ENCODE results near the gene FOXS1. TPM values are rescaled to one million over a fixed set of nuclear protein-coding genes. Genes with fewer than 3 reads are reported as not detected.

The FOXS1 gene
- total RNA-seq, 2 experiments from 2014 or later = not detected

- Histone ChIP-seq H3K9me2 (ENCODE audit: insufficient read depth, low read length) (no peaks in the 10 kb centered on the region), H3K27ac (ENCODE audit: low read depth, low read length, poor library complexity, severe bottlenecking) (no peak overlapping the region), H3K9me3 (ENCODE audit: low read length) (no peaks in the 10 kb centered on the region), H3K79me2 (ENCODE audit: insufficient read depth, low read depth, low read length) (no peaks in the 10 kb centered on the region), H2AFZ (ENCODE audit: low read length) (no peak overlapping the region), H3K4me1 (ENCODE audit: insufficient read depth, low read length, poor library complexity, severe bottlenecking) (peaks cover 13% of the 10 kb centered on the region), H4K20me1 (ENCODE audit: insufficient read depth, low read length) (no peaks in the 10 kb centered on the region), H3K4me2 (ENCODE audit: low read length) (no peak overlapping the region), H3K4me3 (ENCODE audit: low read depth, low read length, poor library complexity, severe bottlenecking) (no peak overlapping the region), H3K36me3 (ENCODE audit: insufficient read depth, low read length) (no peaks in the 10 kb centered on the region)
- POLR2A ChIA-PET = no interaction called here
- CTCF ChIA-PET (ENCODE audit: unreplicated experiment) = interaction anchor here (1.0 kb wide), 1 partner anchor 16 kb away, joined by 3 read pairs; no protein-coding TSS in a partner anchor
- intact Hi-C loops (cut with micrococcal nuclease; ENCODE audit: unreplicated experiment) = no loop called here
- BruUV-seq (replicated peaks) = no TSS peak
- TF ChIP-seq, protein P1, sequence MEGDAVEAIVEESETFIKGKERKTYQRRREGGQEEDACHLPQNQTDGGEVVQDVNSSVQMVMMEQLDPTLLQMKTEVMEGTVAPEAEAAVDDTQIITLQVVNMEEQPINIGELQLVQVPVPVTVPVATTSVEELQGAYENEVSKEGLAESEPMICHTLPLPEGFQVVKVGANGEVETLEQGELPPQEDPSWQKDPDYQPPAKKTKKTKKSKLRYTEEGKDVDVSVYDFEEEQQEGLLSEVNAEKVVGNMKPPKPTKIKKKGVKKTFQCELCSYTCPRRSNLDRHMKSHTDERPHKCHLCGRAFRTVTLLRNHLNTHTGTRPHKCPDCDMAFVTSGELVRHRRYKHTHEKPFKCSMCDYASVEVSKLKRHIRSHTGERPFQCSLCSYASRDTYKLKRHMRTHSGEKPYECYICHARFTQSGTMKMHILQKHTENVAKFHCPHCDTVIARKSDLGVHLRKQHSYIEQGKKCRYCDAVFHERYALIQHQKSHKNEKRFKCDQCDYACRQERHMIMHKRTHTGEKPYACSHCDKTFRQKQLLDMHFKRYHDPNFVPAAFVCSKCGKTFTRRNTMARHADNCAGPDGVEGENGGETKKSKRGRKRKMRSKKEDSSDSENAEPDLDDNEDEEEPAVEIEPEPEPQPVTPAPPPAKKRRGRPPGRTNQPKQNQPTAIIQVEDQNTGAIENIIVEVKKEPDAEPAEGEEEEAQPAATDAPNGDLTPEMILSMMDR (conservative IDR thresholded peaks at IDR 0.05; ENCODE audit: low read length) = no peak
- TF ChIP-seq EZH2phosphoT487 (IDR thresholded peaks at IDR 0.05; ENCODE audit: borderline replicate concordance, low read depth, low read length) = no peak
- DNase-seq (ENCODE audit: low spot score) = no peak
Measured at GRCh38 chr20:31840906-31841816, 4.2 kb downstream of the FOXS1 start.

DNA sequence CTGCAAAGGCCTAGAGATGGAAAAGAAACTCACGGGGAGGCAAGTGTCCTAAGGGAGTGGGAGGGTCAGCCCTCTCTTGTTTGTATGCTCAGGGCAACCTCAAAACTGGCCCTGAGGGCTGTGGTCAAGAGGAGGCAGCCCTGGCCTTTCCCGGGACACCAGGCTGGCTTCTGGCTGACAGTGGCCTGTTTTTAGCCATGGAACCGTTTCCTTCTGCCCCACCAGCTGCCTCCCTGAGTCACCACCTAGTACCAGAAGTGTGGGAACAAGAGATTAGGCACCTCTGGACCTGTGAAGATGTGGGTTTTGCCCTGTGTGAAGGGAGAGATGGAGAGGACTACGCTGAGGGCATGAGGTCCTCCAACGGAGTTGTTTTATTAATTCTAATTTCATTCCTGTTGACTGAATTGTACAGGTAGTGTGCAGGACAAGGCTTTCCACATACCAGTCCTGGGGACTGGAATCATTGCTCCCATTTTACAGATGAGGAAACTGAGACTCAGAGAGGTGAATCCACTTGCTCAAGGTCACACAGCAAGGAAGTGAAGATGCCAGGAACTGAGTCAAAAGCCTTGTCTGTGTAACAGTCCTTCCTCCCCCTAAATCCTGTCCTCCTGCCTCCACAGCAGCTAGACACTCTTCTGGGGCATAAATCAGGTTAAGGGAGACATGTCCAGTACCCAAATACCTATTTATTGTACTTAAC, 5.5 kb downstream of the FOXS1 start:
- Histone ChIP-seq H3K36me3 (ENCODE audit: insufficient read depth, low read length) (no peaks in the 10 kb centered on the region), H3K79me2 (ENCODE audit: insufficient read depth, low read depth, low read length) (no peaks in the 10 kb centered on the region), H3K9me3 (ENCODE audit: low read length) (no peaks in the 10 kb centered on the region), H3K27ac (ENCODE audit: low read depth, low read length, poor library complexity, severe bottlenecking) (no peak overlapping the region), H3K9me2 (ENCODE audit: insufficient read depth, low read length) (no peaks in the 10 kb centered on the region), H2AFZ (ENCODE audit: low read length) (no peak overlapping the region), H3K4me1 (ENCODE audit: insufficient read depth, low read length, poor library complexity, severe bottlenecking) (peaks cover 7% of the 10 kb centered on the region), H3K4me3 (ENCODE audit: low read depth, low read length, poor library complexity, severe bottlenecking) (no peak overlapping the region), H3K4me2 (ENCODE audit: low read length) (no peak overlapping the region), H4K20me1 (ENCODE audit: insufficient read depth, low read length) (no peaks in the 10 kb centered on the region)
- intact Hi-C loops (cut with micrococcal nuclease; ENCODE audit: unreplicated experiment) = no loop called here
- no peak for DNase-seq (ENCODE audit: low spot score)
- BruUV-seq (replicated peaks) = no TSS peak
- POLR2A ChIA-PET = no interaction called here
- TF ChIP-seq EZH2phosphoT487 (IDR thresholded peaks at IDR 0.05; ENCODE audit: borderline replicate concordance, low read depth, low read length) = no peak
- TF ChIP-seq, protein P1 (conservative IDR thresholded peaks at IDR 0.05; ENCODE audit: low read length) = no peak
- CTCF ChIA-PET (ENCODE audit: unreplicated experiment) = interaction anchor here (1.0 kb wide), 1 partner anchor 17 kb away, joined by 3 read pairs; no protein-coding TSS in a partner anchor
